Testis (tissue), 3 donors: ENCODE data around the gene ESRP2. TPM values are rescaled to one million over a fixed set of nuclear protein-coding genes. Genes with fewer than 3 reads are reported as not detected.

Experiments
- DNase-seq: peaks from one replicate; pipeline ENCODE4 v3.0.0-alpha.2; 2019
- H3K27ac ChIP-seq, 2 donors: fragments of 200-600 bp; sonication (generic); one replicate each; pipeline ENCODE4 v1.5.1; 2019
- H3K27me3 ChIP-seq: fragments of 200-600 bp; sonication (generic); one replicate; pipeline ENCODE4 v1.5.1; 2019
- H3K36me3 ChIP-seq: fragments of 200-600 bp; sonication (generic); one replicate; pipeline ENCODE4 v1.5.1; 2017; ENCODE audit warnings: low read depth; ENCODE audit errors: missing control alignments
- H3K4me1 ChIP-seq: fragments of 200-600 bp; sonication (generic); one replicate; pipeline ENCODE4 v1.5.1; 2019
- H3K4me3 ChIP-seq, 2 donors: fragments of 200-600 bp; sonication (generic); one replicate each; pipeline ENCODE4 v1.5.1; 2017 to 2019
- H3K9me3 ChIP-seq: fragments of 200-600 bp; sonication (generic); one replicate; pipeline ENCODE4 v1.5.1; 2017
- CTCF ChIP-seq, 3 experiments: fragments of 450-650 bp in 2 of 3; fragments of 200-600 bp in 1 of 3; sonication (generic) in 1 of 3; IDR thresholded peaks; one replicate each; pipeline ENCODE4 v1.5.1; 2016 to 2019; ENCODE audit warnings: antibody characterized with exemption in 3 of 3, mild to moderate bottlenecking in 2 of 3, moderate library complexity in 1 of 3
- POLR2A ChIP-seq: fragments of 450-650 bp; IDR thresholded peaks from one replicate; pipeline ENCODE4 v1.6.1; 2017; ENCODE audit warnings: antibody characterized with exemption, mild to moderate bottlenecking, moderate library complexity
- WGBS, 2 donors: methylation state at CpG; one replicate each; pipeline ENCODE4 v1.1.5; 2018; 5-methylcytosine and 5-hydroxymethylcytosine counted together
- intact Hi-C: fragments of 100-400 bp; cut with DNase I; formaldehyde crosslinking; loops from one replicate; pipeline ENCODE4 v1.15.1; 2023; ENCODE audit warnings: low total_unique reads
- polyA plus RNA-seq: library from polyadenylated mRNA; stranded (reverse); fragments of 350-450 nt; fragmentation: Illumina TruSeq; extraction: RNeasy Lipid Tissue Mini Kit (QIAGEN cat#74804); gene quantifications from one replicate; pipeline ENCODE4 v1.2.3, GENCODE V29; 2014; ENCODE audit warnings: low read depth, low replicate concordance; ENCODE audit not compliant: insufficient read depth
- total RNA-seq, 2 donors: library from RNA; depleted of rRNA; stranded (reverse); fragments of >200 nt; gene quantifications; one replicate each; pipeline ENCODE4 v1.2.3, GENCODE V29; 2016

The ESRP2 gene
- total and polyA plus RNA-seq, 3 donors from 2014 or later = 12.8 to 30.6 (median 14.6) TPM

- intact Hi-C loops = no loop called here
- DNase-seq = no peak
- WGBS, 2 donors = 87 to 95% methylated on average over 2 of the region's 2 CpGs
- Histone ChIP-seq H3K36me3 (no peaks in the 10 kb centered on the region), H3K27me3 (no peaks in the 10 kb centered on the region), H3K4me3 (no peak overlapping the region), H3K9me3 (no peaks in the 10 kb centered on the region), H3K27ac (no peak overlapping the region), H3K4me1 (no peaks in the 10 kb centered on the region)
- TF ChIP-seq CTCF (IDR thresholded peaks at IDR 0.05) (no peak), POLR2A (no peak)
Observed at GRCh38 chr16:68206245-68206644, 29.7 kb downstream of the ESRP2 start.

- Histone ChIP-seq H3K4me1 (peaks cover 3% of the 10 kb centered on the region), H3K27me3 (no peaks in the 10 kb centered on the region), H3K9me3 (no peaks in the 10 kb centered on the region), H3K4me3 (no peak overlapping the region), H3K27ac (no peak overlapping the region), H3K36me3 (no peaks in the 10 kb centered on the region)
- DNase-seq = no peak
- no peak for TF ChIP-seq CTCF (IDR thresholded peaks at IDR 0.05)
- no peak for TF ChIP-seq POLR2A
- intact Hi-C loops = no loop called here
Observed at GRCh38 chr16:68202091-68202519, 33.8 kb downstream of the ESRP2 start.

GRCh38 chr16:68200088-68200783 lies 35.7 kb downstream of the ESRP2 start:
- WGBS, 2 donors = 46 to 58% methylated on average over 3 of the region's 3 CpGs
- no peak for DNase-seq

GRCh38 chr16:68197250-68197649 lies 38.7 kb downstream of the ESRP2 start:
- Histone ChIP-seq H3K27ac (no peak overlapping the region), H3K4me1 (peaks cover 3% of the 10 kb centered on the region), H3K9me3 (no peaks in the 10 kb centered on the region), H3K4me3 (no peak overlapping the region), H3K36me3 (no peaks in the 10 kb centered on the region), H3K27me3 (no peaks in the 10 kb centered on the region)
- TF ChIP-seq CTCF (IDR thresholded peaks at IDR 0.05) (no peak), POLR2A (no peak)
- 86 to 100% methylated on average over 2 of the region's 2 CpGs for WGBS, 2 donors
- intact Hi-C loops = no loop called here
- DNase-seq = no peak

More at GRCh38 chr16:68200088-68200783, 35.7 kb downstream of the ESRP2 start:
- no peak for TF ChIP-seq POLR2A
- no peak for TF ChIP-seq CTCF (IDR thresholded peaks at IDR 0.05)
- Histone ChIP-seq H3K27me3 (no peaks in the 10 kb centered on the region), H3K36me3 (no peaks in the 10 kb centered on the region), H3K4me3 (no peak overlapping the region), H3K9me3 (no peaks in the 10 kb centered on the region), H3K27ac (no peak overlapping the region), H3K4me1 (peaks cover 3% of the 10 kb centered on the region)
- intact Hi-C loops = no loop called here

- WGBS, 2 donors = 80 to 84% methylated on average over 3 of the region's 3 CpGs
- no peaks in the 10 kb centered on the region for H3K36me3 ChIP-seq
Observed at GRCh38 chr16:68194251-68194650, 41.7 kb downstream of the ESRP2 start.

More at GRCh38 chr16:68194251-68194650, 41.7 kb downstream of the ESRP2 start:
- Histone ChIP-seq H3K9me3 (no peaks in the 10 kb centered on the region), H3K4me1 (no peaks in the 10 kb centered on the region), H3K27ac (no peak overlapping the region), H3K27me3 (no peaks in the 10 kb centered on the region), H3K4me3 (no peak overlapping the region)
- intact Hi-C loops = no loop called here
- TF ChIP-seq CTCF (IDR thresholded peaks at IDR 0.05) = no peak
- no peak for TF ChIP-seq POLR2A
- no peak for DNase-seq
